OCI-M1 (cell line): ENCODE results near the gene CDKN2AIP.
"Not testable (repeated sequence)": the region's sequence is repeated elsewhere in the genome, so short reads cannot be mapped to it uniquely, and the experiment has no call there.

Experiments
- DNase-seq: peaks from one replicate; lab custom pipeline; 2025; lab: John Stamatoyannopoulos, UW

The CDKN2AIP gene

GRCh38 chr4:183448436-183448835, 4.0 kb downstream of the CDKN2AIP start:
- peak; percentile 27 for DNase-seq

GRCh38 chr4:183449193-183449882, 4.9 kb downstream of the CDKN2AIP start:
- no peak for DNase-seq

GRCh38 chr4:183450108-183450507, 5.7 kb downstream of the CDKN2AIP start:
- DNase-seq: no peak

- peak; percentile 51 for DNase-seq
Observed at GRCh38 chr4:183455431-183456195, 11.2 kb downstream of the CDKN2AIP start.

- DNase-seq: no peak
Observed at GRCh38 chr4:183458005-183458404, 13.6 kb downstream of the CDKN2AIP start.

- not testable (repeated sequence) for DNase-seq
Observed at GRCh38 chr4:183463903-183464619, 19.6 kb downstream of the CDKN2AIP start.

- peak; percentile 89 for DNase-seq
Observed at GRCh38 chr4:183465879-183466278, 21.4 kb downstream of the CDKN2AIP start.

GRCh38 chr4:183467246-183467645, 22.8 kb downstream of the CDKN2AIP start:
- no peak for DNase-seq

GRCh38 chr4:183468210-183469095, 24.0 kb downstream of the CDKN2AIP start:
- no peak for DNase-seq

GRCh38 chr4:183469285-183469684, 24.8 kb downstream of the CDKN2AIP start:
- DNase-seq: peak; percentile 19

- DNase-seq: no peak
Observed at GRCh38 chr4:183469936-183470335, 25.5 kb downstream of the CDKN2AIP start.

- no peak for DNase-seq
Observed at GRCh38 chr4:183470821-183471220, 26.4 kb downstream of the CDKN2AIP start.

GRCh38 chr4:183471946-183472708, 27.7 kb downstream of the CDKN2AIP start:
- peak; percentile 93 for DNase-seq

GRCh38 chr4:183478123-183478522, 33.7 kb downstream of the CDKN2AIP start:
- peak; percentile 45 for DNase-seq

- DNase-seq: no peak
Observed at GRCh38 chr4:183478926-183479325, 34.5 kb downstream of the CDKN2AIP start.

- DNase-seq: not testable (repeated sequence)
Observed at GRCh38 chr4:183482515-183483095, 38.2 kb downstream of the CDKN2AIP start.

- no peak for DNase-seq
Observed at GRCh38 chr4:183483997-183484396, 39.6 kb downstream of the CDKN2AIP start.

GRCh38 chr4:183485411-183486160, 41.1 kb downstream of the CDKN2AIP start:
- no peak for DNase-seq

- DNase-seq: no peak
Observed at GRCh38 chr4:183492791-183493222, 48.4 kb downstream of the CDKN2AIP start.

GRCh38 chr4:183493246-183493645, 48.8 kb downstream of the CDKN2AIP start:
- DNase-seq: no peak
